Fibroblast of gingiva (primary cell): ENCODE measurements around the gene TSC22D1.
"Not testable (repeated sequence)": the region's sequence is repeated elsewhere in the genome, so short reads cannot be mapped to it uniquely, and the experiment has no call there.

Experiments
- DNase-seq: peaks from one replicate; pipeline ENCODE4 v3.0.0-alpha.2; 2011; ENCODE audit warnings: low read depth

The TSC22D1 gene

GRCh38 chr13:44573071-44573470 is 3.1 kb downstream of the TSC22D1 start:
- no peak for DNase-seq

GRCh38 chr13:44566601-44567000 is 9.5 kb downstream of the TSC22D1 start:
- DNase-seq, result no peak

GRCh38 chr13:44565881-44566280 is 10.2 kb downstream of the TSC22D1 start:
- DNase-seq, result no peak

GRCh38 chr13:44564936-44565335 is 11.2 kb downstream of the TSC22D1 start:
- no peak for DNase-seq

- DNase-seq, result not testable (repeated sequence)
Observed at GRCh38 chr13:44562853-44563252, 13.3 kb downstream of the TSC22D1 start.

GRCh38 chr13:44561351-44561750 is 14.8 kb downstream of the TSC22D1 start:
- no peak for DNase-seq

- no peak for DNase-seq
Observed at GRCh38 chr13:44557986-44558385, 18.1 kb downstream of the TSC22D1 start.

- DNase-seq, result no peak
Observed at GRCh38 chr13:44555207-44555606, 20.9 kb downstream of the TSC22D1 start.

GRCh38 chr13:44549476-44549875 is 26.7 kb downstream of the TSC22D1 start:
- DNase-seq, result no peak

- DNase-seq, result no peak
Observed at GRCh38 chr13:44546164-44546563, 30.0 kb downstream of the TSC22D1 start.

- DNase-seq, result no peak
Observed at GRCh38 chr13:44543369-44543768, 32.8 kb downstream of the TSC22D1 start.

GRCh38 chr13:44542361-44542760 is 33.8 kb downstream of the TSC22D1 start:
- DNase-seq, result no peak

GRCh38 chr13:44541601-44542000 is 34.5 kb downstream of the TSC22D1 start:
- DNase-seq, result no peak

GRCh38 chr13:44540761-44541434 is 35.2 kb downstream of the TSC22D1 start:
- DNase-seq, result no peak

GRCh38 chr13:44537248-44537647 is 38.9 kb downstream of the TSC22D1 start:
- DNase-seq, result no peak

- DNase-seq, result peak; percentile 23
Observed at GRCh38 chr13:44523146-44524015, 52.7 kb downstream of the TSC22D1 start.

- DNase-seq, result no peak
Observed at GRCh38 chr13:44519642-44520041, 56.5 kb downstream of the TSC22D1 start.

- DNase-seq, result no peak
Observed at GRCh38 chr13:44516771-44517170, 59.4 kb downstream of the TSC22D1 start.

GRCh38 chr13:44514278-44514677 is 61.9 kb downstream of the TSC22D1 start:
- DNase-seq, result no peak

GRCh38 chr13:44509853-44510252 is 66.3 kb downstream of the TSC22D1 start:
- DNase-seq, result not testable (repeated sequence)

GRCh38 chr13:44508562-44509077 is 67.5 kb downstream of the TSC22D1 start:
- DNase-seq, result no peak

GRCh38 chr13:44507639-44508038 is 68.5 kb downstream of the TSC22D1 start:
- no peak for DNase-seq

- no peak for DNase-seq
Observed at GRCh38 chr13:44506719-44507118, 69.4 kb downstream of the TSC22D1 start.
